ENCODE results near the gene PCDH15. TPM values are rescaled to one million over a fixed set of nuclear protein-coding genes. Genes with fewer than 3 reads are reported as not detected.

Gene PCDH15
- total RNA-seq, 1 donor from 2014 or later, result not detected

DNA sequence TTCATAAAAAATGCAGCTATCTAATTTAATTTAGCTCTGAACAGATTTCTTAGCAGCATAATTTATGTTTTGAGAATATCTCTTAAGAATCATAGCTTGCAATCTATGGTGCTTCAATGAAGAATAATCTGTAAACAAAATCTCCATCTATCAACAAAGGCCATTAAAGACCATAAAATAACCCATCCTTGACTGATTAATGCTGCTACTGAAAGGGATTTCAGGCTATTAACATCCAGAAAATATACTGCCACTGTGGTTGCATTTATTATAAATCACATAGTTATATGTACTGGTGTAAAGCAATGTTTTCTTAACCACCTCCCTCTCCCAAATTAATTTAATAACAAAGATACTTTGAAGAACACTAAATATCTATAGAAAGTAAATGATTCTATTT, 191.6 kb downstream of the PCDH15 start:
- intact Hi-C loops (cut with DNase I), result no loop called here
- no peaks in the 10 kb centered on the region for H3K4me1 ChIP-seq
- H3K36me3 ChIP-seq, result no peaks in the 10 kb centered on the region
- H3K27ac ChIP-seq, result no peak overlapping the region
- no peak for DNase-seq (ENCODE audit: low spot score in 2 of 2)
- no peaks in the 10 kb centered on the region for H3K9me3 ChIP-seq
- no peaks in the 10 kb centered on the region for H3K27me3 ChIP-seq
- TF ChIP-seq CTCF (IDR thresholded peaks at IDR 0.05), result no peak
- no peak overlapping the region for H3K4me3 ChIP-seq

DNA sequence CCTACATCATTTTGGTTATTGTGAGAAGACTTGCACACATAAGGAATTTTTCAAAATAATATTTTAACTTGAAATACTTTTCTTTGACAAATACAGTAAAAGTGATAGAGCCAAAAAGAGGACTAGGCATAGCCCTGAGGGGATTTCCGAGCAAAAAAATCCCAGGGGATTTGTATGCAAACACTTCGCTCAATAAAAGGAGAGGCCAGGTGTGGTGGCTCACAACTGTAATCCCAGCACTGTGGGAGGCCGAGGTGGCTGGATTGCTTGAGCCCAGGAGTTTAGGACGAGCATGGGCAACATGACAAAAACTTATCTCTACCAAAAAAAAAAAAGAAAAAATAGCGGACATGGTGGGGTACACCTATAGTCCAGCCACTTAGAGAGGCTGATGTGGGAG, 193.0 kb downstream of the PCDH15 start:
- H3K4me3 ChIP-seq, result no peak overlapping the region
- intact Hi-C loops (cut with DNase I), result no loop called here

DNA sequence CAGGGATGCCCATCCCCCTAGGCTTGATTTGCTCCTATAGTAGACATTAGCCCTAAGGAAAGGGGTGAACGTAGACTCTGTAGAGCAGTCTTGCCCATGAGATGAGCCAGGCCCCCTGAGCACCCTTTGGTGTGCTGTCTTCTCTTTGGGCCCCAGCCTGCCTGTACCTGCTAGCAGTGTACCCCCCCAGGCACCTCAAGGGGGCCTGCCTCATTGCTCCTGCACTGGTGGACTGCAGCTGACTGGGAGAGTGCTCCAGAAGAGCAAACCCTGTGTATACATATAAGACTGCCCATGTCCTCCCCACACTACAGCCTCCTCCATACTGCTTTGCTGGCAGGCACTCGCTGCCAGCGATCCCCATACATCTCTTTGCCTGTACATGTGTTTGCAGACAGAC, 206.7 kb downstream of the PCDH15 start:
- no peak for TF ChIP-seq CTCF (IDR thresholded peaks at IDR 0.05)
- H3K4me1 ChIP-seq, result no peaks in the 10 kb centered on the region
- intact Hi-C loops (cut with DNase I), result no loop called here

More for the DNA sequence above, 193.0 kb downstream of the PCDH15 start:
- Histone ChIP-seq H3K27me3 (no peaks in the 10 kb centered on the region), H3K9me3 (no peaks in the 10 kb centered on the region), H3K4me1 (no peaks in the 10 kb centered on the region), H3K36me3 (no peaks in the 10 kb centered on the region), H3K27ac (no peak overlapping the region)
- TF ChIP-seq CTCF (IDR thresholded peaks at IDR 0.05), result no peak
- DNase-seq (ENCODE audit: low spot score in 2 of 2), result no peak

DNA sequence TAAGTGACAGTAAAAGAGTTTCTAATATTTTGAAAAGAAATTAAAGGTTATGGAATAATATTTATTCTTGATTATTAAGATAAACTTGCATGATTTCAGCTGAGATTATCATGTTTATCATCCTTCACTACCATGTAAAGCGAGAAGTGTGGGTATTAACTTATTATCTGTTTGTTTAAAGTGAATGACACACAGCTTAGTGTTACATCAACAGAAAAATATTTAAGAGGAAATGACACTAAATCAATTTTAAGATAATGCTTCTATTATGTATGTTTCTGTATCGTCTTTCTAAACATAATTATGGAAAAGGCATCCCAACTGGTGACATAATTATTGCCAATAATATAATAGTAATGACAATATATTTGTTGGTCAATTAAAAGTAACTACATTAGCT, 213.1 kb downstream of the PCDH15 start:
- Histone ChIP-seq H3K27me3 (no peaks in the 10 kb centered on the region), H3K4me3 (no peak overlapping the region), H3K4me1 (no peaks in the 10 kb centered on the region), H3K27ac (no peak overlapping the region), H3K9me3 (no peaks in the 10 kb centered on the region), H3K36me3 (no peaks in the 10 kb centered on the region)
- TF ChIP-seq CTCF (IDR thresholded peaks at IDR 0.05), result no peak
- DNase-seq (ENCODE audit: low spot score in 2 of 2), result no peak
- intact Hi-C loops (cut with DNase I), result no loop called here

More for the DNA sequence above, 206.7 kb downstream of the PCDH15 start:
- Histone ChIP-seq H3K36me3 (no peaks in the 10 kb centered on the region), H3K4me3 (no peak overlapping the region), H3K9me3 (no peaks in the 10 kb centered on the region), H3K27ac (no peak overlapping the region), H3K27me3 (no peaks in the 10 kb centered on the region)
- DNase-seq (ENCODE audit: low spot score in 2 of 2), result no peak

- Histone ChIP-seq H3K27me3 (no peaks in the 10 kb centered on the region), H3K4me3 (no peak overlapping the region), H3K4me1 (no peaks in the 10 kb centered on the region), H3K9me3 (no peaks in the 10 kb centered on the region), H3K27ac (no peak overlapping the region), H3K36me3 (no peaks in the 10 kb centered on the region)
- intact Hi-C loops (cut with DNase I), result no loop called here
- TF ChIP-seq CTCF (IDR thresholded peaks at IDR 0.05), result no peak
- DNase-seq (ENCODE audit: low spot score in 2 of 2), result no peak
Measured at GRCh38 chr10:54585572-54585971, 215.5 kb downstream of the PCDH15 start.

GRCh38 chr10:54577682-54578081, 223.3 kb downstream of the PCDH15 start:
- Histone ChIP-seq H3K4me3 (no peak overlapping the region), H3K4me1 (no peaks in the 10 kb centered on the region), H3K27ac (no peak overlapping the region), H3K36me3 (no peaks in the 10 kb centered on the region), H3K27me3 (no peaks in the 10 kb centered on the region), H3K9me3 (no peaks in the 10 kb centered on the region)
- intact Hi-C loops (cut with DNase I), result no loop called here
- TF ChIP-seq CTCF (IDR thresholded peaks at IDR 0.05), result no peak
- DNase-seq (ENCODE audit: low spot score in 2 of 2), result no peak
